Stimulated activated CD4-positive, alpha-beta T cell treated with anti-CD3 and anti-CD28 coated beads, TNF-alpha, amount 100 ng/mL, for 4 hours (primary cell): Measurements from ENCODE around the gene EIF3F.
"Not testable (repeated sequence)": the region's sequence is repeated elsewhere in the genome, so short reads cannot be mapped to it uniquely, and the experiment has no call there.

ENCODE experiments used
- DNase-seq, 3 experiments: peaks; one replicate each; pipeline ENCODE4 v3.0.0-alpha.2; 2020; ENCODE audit warnings: low read depth in 3 of 3

Gene EIF3F

GRCh38 chr11:7987560-7987883 lies 385 bp downstream of the EIF3F start:
- DNase-seq: not testable (repeated sequence)

GRCh38 chr11:7994581-7995278 lies 7.6 kb downstream of the EIF3F start:
- DNase-seq: no peak

GRCh38 chr11:7999795-8000194 lies 12.7 kb downstream of the EIF3F start:
- DNase-seq: no peak

- DNase-seq: no peak
Observed at GRCh38 chr11:8000390-8000789, 13.3 kb downstream of the EIF3F start.

GRCh38 chr11:8002676-8003075 lies 15.5 kb downstream of the EIF3F start:
- DNase-seq: no peak

GRCh38 chr11:8003187-8003586 lies 16.1 kb downstream of the EIF3F start:
- DNase-seq: no peak

- no peak for DNase-seq
Observed at GRCh38 chr11:8004008-8004407, 16.9 kb downstream of the EIF3F start.

- DNase-seq: no peak
Observed at GRCh38 chr11:8005556-8005955, 18.4 kb downstream of the EIF3F start.

GRCh38 chr11:8006349-8006977 lies 19.3 kb downstream of the EIF3F start:
- DNase-seq: no peak

- no peak for DNase-seq
Observed at GRCh38 chr11:8008212-8008611, 21.1 kb downstream of the EIF3F start.

- no peak for DNase-seq
Observed at GRCh38 chr11:8009856-8010255, 22.7 kb downstream of the EIF3F start.

GRCh38 chr11:8011371-8011770 lies 24.2 kb downstream of the EIF3F start:
- no peak for DNase-seq

- DNase-seq: no peak
Observed at GRCh38 chr11:8011981-8012444, 24.9 kb downstream of the EIF3F start.

GRCh38 chr11:8013833-8014232 lies 26.7 kb downstream of the EIF3F start:
- no peak for DNase-seq

GRCh38 chr11:8015753-8016239 lies 28.7 kb downstream of the EIF3F start:
- DNase-seq: no peak

- DNase-seq: no peak
Observed at GRCh38 chr11:8016440-8016839, 29.3 kb downstream of the EIF3F start.

GRCh38 chr11:8017071-8017470 lies 29.9 kb downstream of the EIF3F start:
- no peak for DNase-seq

- DNase-seq: no peak
Observed at GRCh38 chr11:8017894-8018483, 30.9 kb downstream of the EIF3F start.

GRCh38 chr11:8018484-8019313 lies 31.6 kb downstream of the EIF3F start:
- peak; percentile 16 to 44 (median 43) for DNase-seq

- peak; percentile 9 to 23 (median 23) for DNase-seq
Observed at GRCh38 chr11:8019314-8020243, 32.4 kb downstream of the EIF3F start.

GRCh38 chr11:8020244-8020597 lies 33.1 kb downstream of the EIF3F start:
- DNase-seq: no peak
